A549 (cell line): ENCODE results near the gene ANXA6. TPM values are rescaled to one million over a fixed set of nuclear protein-coding genes. Genes with fewer than 3 reads are reported as not detected.
A peak's percentile ranks its signal among the peaks of the same experiment; 100 is the strongest.

Experiments used
- ATAC-seq, 2 experiments: fragments of 200-7000 bp in 1 of 2; fragments of >200 bp in 1 of 2; cut with Nextera tagmentation in 1 of 2; cut with Tn5 transposase in 1 of 2; 3 replicates each; pipeline versions ENCODE4 v1.8.0 to v1.9.1; 2018 to 2020; ENCODE audit warnings: mild to moderate bottlenecking in 1 of 2, moderate library complexity in 1 of 2
- CTCF ChIA-PET: fragments of 300-600 bp; sonication (Branson Sonifier 250); formaldehyde crosslinking; extraction: SDS; loops from one replicate; lab custom pipeline; 2021; ENCODE audit warnings: antibody characterized with exemption, inconsistent platforms; lab: Yijun Ruan, JAX
- POLR2A ChIA-PET: fragments of 350-600 bp; formaldehyde crosslinking; extraction: SDS; loops from one replicate; lab custom pipeline; 2021; ENCODE audit warnings: antibody characterized with exemption, inconsistent platforms; lab: Yijun Ruan, JAX
- DNase-seq, 2 experiments: peaks; one replicate each; pipeline versions ENCODE4 v3.0.0 to v3.0.0-alpha.2; 2011 to 2016; ENCODE audit warnings: low read depth in 1 of 2, low spot score in 1 of 2
- FAIRE-seq: peaks from 2 replicates; lab custom pipeline; 2011; peaks lifted over from hg19 to GRCh38; lab: Jason Lieb, UNC
- H3K27ac ChIP-seq, 2 experiments: fragments of >200 bp; sonication (Bioruptor Twin); formaldehyde crosslinking; 3 replicates each; pipeline ENCODE4 v1.5.1; 2016 to 2017
- H3K4me1 ChIP-seq: fragments of >200 bp; sonication (Bioruptor Twin); formaldehyde crosslinking; 3 replicates; pipeline ENCODE4 v1.6.1; 2016
- H3K4me2 ChIP-seq: fragments of >200 bp; sonication (Bioruptor Twin); formaldehyde crosslinking; 3 replicates; pipeline ENCODE4 v1.6.1; 2016
- H3K4me3 ChIP-seq: fragments of >200 bp; sonication (Bioruptor Twin); formaldehyde crosslinking; 3 replicates; pipeline ENCODE4 v1.5.1; 2016
- H3K9me3 ChIP-seq: fragments of >200 bp; sonication (Bioruptor Twin); formaldehyde crosslinking; 3 replicates; pipeline ENCODE4 v1.6.1; 2016
- BCL3 ChIP-seq: fragments of >200 bp; sonication (Bioruptor Twin); formaldehyde crosslinking; IDR thresholded peaks from 3 replicates; pipeline ENCODE4 v1.6.1; 2016
- E2F6 ChIP-seq: IDR thresholded peaks from 2 replicates; pipeline ENCODE4 v1.6.1; 2012; ENCODE audit warnings: low read depth, borderline replicate concordance
- EHMT2 ChIP-seq: fragments of 200-600 bp; sonication (generic); IDR thresholded peaks from 2 replicates; pipeline ENCODE4 v1.6.1; 2016; ENCODE audit warnings: antibody characterized with exemption, low read depth, mild to moderate bottlenecking, moderate library complexity
- EP300 ChIP-seq, 2 experiments: fragments of >200 bp; sonication (Bioruptor Twin); formaldehyde crosslinking; IDR thresholded peaks; 2 replicates in 1 of 2; 3 replicates in 1 of 2; pipeline ENCODE4 v1.6.1; 2016 to 2017
- FOSL2 ChIP-seq, 2 experiments: fragments of 450-650 bp in 1 of 2; fragments of >200 bp in 1 of 2; sonication (Bioruptor Twin) in 1 of 2; formaldehyde crosslinking; IDR thresholded peaks; 2 replicates each; pipeline versions ENCODE4 v1.5.0 to v1.6.1; 2016 to 2020; ENCODE audit warnings: mild to moderate bottlenecking in 1 of 2, moderate library complexity in 1 of 2
- HEYL ChIP-seq: fragments of 250-450 bp; sonication (Bioruptor Pico); IDR thresholded peaks from 2 replicates; pipeline ENCODE4 v1.8.0; 2021; ENCODE audit warnings: mild to moderate bottlenecking, moderate library complexity
- HOXA7 ChIP-seq: fragments of 250-450 bp; sonication (Bioruptor Pico); IDR thresholded peaks from 2 replicates; pipeline ENCODE4 v1.5.0; 2020; ENCODE audit warnings: mild to moderate bottlenecking, moderate library complexity
- HOXB13 ChIP-seq: fragments of 250-450 bp; sonication (Bioruptor Pico); IDR thresholded peaks from 2 replicates; pipeline ENCODE4 v1.5.0; 2020; ENCODE audit warnings: low read depth, mild to moderate bottlenecking, moderate library complexity
- JUNB ChIP-seq: fragments of >200 bp; sonication (Bioruptor Twin); formaldehyde crosslinking; IDR thresholded peaks from 2 replicates; pipeline ENCODE4 v1.6.1; 2016
- KDM5A ChIP-seq: fragments of 200-600 bp; sonication (generic); IDR thresholded peaks from 2 replicates; pipeline ENCODE4 v1.6.1; 2016; ENCODE audit warnings: antibody characterized with exemption, mild to moderate bottlenecking
- MAZ ChIP-seq: fragments of 150-350 bp; IDR thresholded peaks from 2 replicates; pipeline ENCODE4 v1.6.1; 2014; ENCODE audit warnings: antibody characterized with exemption, low read depth, low read length, borderline replicate concordance
- PHF8 ChIP-seq: fragments of 200-600 bp; sonication (generic); IDR thresholded peaks from 2 replicates; pipeline ENCODE4 v1.6.1; 2016; ENCODE audit warnings: low read depth, mild to moderate bottlenecking, antibody characterized with exemption, moderate library complexity, borderline replicate concordance
- POLR2AphosphoS2 ChIP-seq: conservative IDR thresholded peaks from 2 replicates; pipeline ENCODE4 v1.6.1; 2012; ENCODE audit warnings: low read length, improper control_type of control experiment, inconsistent platforms
- RARB ChIP-seq: fragments of 250-450 bp; sonication (Bioruptor Pico); IDR thresholded peaks from 2 replicates; pipeline ENCODE4 v1.8.0; 2021; ENCODE audit warnings: mild to moderate bottlenecking, moderate library complexity
- RNF2 ChIP-seq: fragments of 200-600 bp; sonication (generic); IDR thresholded peaks from 2 replicates; pipeline ENCODE4 v1.6.1; 2016; ENCODE audit warnings: low read depth, mild to moderate bottlenecking, antibody characterized with exemption, moderate library complexity, borderline replicate concordance
- SREBF2 ChIP-seq: fragments of 450-650 bp; IDR thresholded peaks from 2 replicates; pipeline ENCODE4 v1.6.1; 2014; ENCODE audit warnings: mild to moderate bottlenecking, moderate library complexity
- USF2 ChIP-seq: fragments of 450-650 bp; IDR thresholded peaks from 2 replicates; pipeline ENCODE4 v1.6.1; 2014; ENCODE audit warnings: antibody characterized with exemption
- ZFP36 ChIP-seq: fragments of 450-650 bp; IDR thresholded peaks from 2 replicates; pipeline ENCODE4 v1.6.1; 2014; ENCODE audit warnings: borderline replicate concordance; ENCODE audit not compliant: partially characterized antibody
- ZNF302 ChIP-seq: fragments of 250-450 bp; sonication (Bioruptor Pico); IDR thresholded peaks from 2 replicates; pipeline ENCODE4 v1.9.0; 2021; ENCODE audit warnings: inconsistent platforms, mild to moderate bottlenecking, moderate library complexity
- ZSCAN20 ChIP-seq: fragments of 250-450 bp; sonication (Bioruptor Pico); IDR thresholded peaks from 2 replicates; pipeline ENCODE4 v1.8.0; 2022; ENCODE audit warnings: mild to moderate bottlenecking, moderate library complexity
- WGBS: methylation state at CpG from one replicate; pipeline ENCODE4 v1.1.6; 2017; ENCODE audit errors: missing lambda C conversion rate; 5-methylcytosine and 5-hydroxymethylcytosine counted together
- polyA plus RNA-seq, 4 experiments: library from polyadenylated mRNA; depleted of rRNA in 3 of 4; stranded (reverse); fragments of >200 nt; fragmentation: RNase III in 1 of 4; extraction: RNeasy Plus Mini Kit Qiagen cat#74134 plus additional on column Dnase treatment in 1 of 4; gene quantifications; 2 replicates in 3 of 4; 3 replicates in 1 of 4; pipeline ENCODE4 v1.2.3, GENCODE V29; 2011 to 2017

Gene ANXA6
- polyA plus RNA-seq, 2 of the 4 experiments (the other 2 are of a cell fraction), result 32.4 to 53.0 TPM

GRCh38 chr5:151086192-151086869 is 71.2 kb downstream of the ANXA6 start:
- peak overlapping the region; percentile 91 to 98; a peak in 5 of 6 replicates for H3K27ac ChIP-seq

GRCh38 chr5:151085517-151086041 is 72.0 kb downstream of the ANXA6 start:
- ChIA-PET POLR2A (interaction anchor here (1.7 kb wide), 1 partner anchor 8 kb away, joined by 5 read pairs; no protein-coding TSS in a partner anchor), CTCF (interaction anchor here (1.2 to 7.7 kb wide), 5 partner anchors 10 to 79 kb away, joined by 3 to 113 read pairs (median 4); no protein-coding TSS in a partner anchor)
- H3K4me2 ChIP-seq, result peak overlapping the region; percentile 92

More at GRCh38 chr5:151086192-151086869, 71.2 kb downstream of the ANXA6 start:
- no peak for DNase-seq
- ATAC-seq, result no peak
- no peak for TF ChIP-seq RNF2
- no peak for TF ChIP-seq RARB (CRISPR knock-in tag)
- no peak for TF ChIP-seq ZFP36
- TF ChIP-seq BCL3, result no peak
- no peak for TF ChIP-seq EP300 (IDR thresholded peaks at IDR 0.05)
- TF ChIP-seq USF2, result no peak
- no peak for TF ChIP-seq ZNF302 (CRISPR knock-in tag)
- TF ChIP-seq FOSL2 (IDR thresholded peaks at IDR 0.05), result no peak
- TF ChIP-seq FOSL2 (CRISPR knock-in tag; IDR thresholded peaks at IDR 0.05), result no peak
- TF ChIP-seq HOXA7 (CRISPR knock-in tag), result no peak
- no peak for TF ChIP-seq E2F6
- TF ChIP-seq KDM5A, result no peak
- no peak for TF ChIP-seq SREBF2
- TF ChIP-seq MAZ, result no peak
- no peak for TF ChIP-seq HEYL (CRISPR knock-in tag)
- POLR2A ChIA-PET, result interaction anchor here (1.7 kb wide), 1 partner anchor 7 kb away, joined by 5 read pairs; no protein-coding TSS in a partner anchor
- no peak for FAIRE-seq
- Histone ChIP-seq H3K9me3 (no peaks in the 10 kb centered on the region), H3K4me2 (no peak overlapping the region; the same call in 2 of the 3 replicates), H3K4me1 (peaks cover 55% of the 10 kb centered on the region), H3K4me3 (no peak overlapping the region)
- CTCF ChIA-PET, result interaction anchor here (1.2 to 7.7 kb wide), 6 partner anchors 10 to 79 kb away, joined by 3 to 113 read pairs (median 6); no protein-coding TSS in a partner anchor
- 87% methylated on average over 6 of the region's 6 CpGs for WGBS

More at GRCh38 chr5:151085517-151086041, 72.0 kb downstream of the ANXA6 start:
- FAIRE-seq (no peak), ATAC-seq (peak in 1 of 2 experiments; percentile 5; a peak in 3 of 6 replicates), DNase-seq (peak in 1 of 2 experiments; percentile 57)
- no peak overlapping the region for H3K4me3 ChIP-seq
- 14% methylated on average over 9 of the region's 9 CpGs for WGBS
- H3K4me1 ChIP-seq, result peaks cover 55% of the 10 kb centered on the region
- no peak for TF ChIP-seq E2F6
- no peak for TF ChIP-seq EHMT2
- TF ChIP-seq JUNB, result no peak
- TF ChIP-seq HOXB13 (CRISPR knock-in tag), result no peak
- no peak for TF ChIP-seq RNF2
- no peak for TF ChIP-seq PHF8
- no peak for TF ChIP-seq ZSCAN20 (CRISPR knock-in tag)
- no peak for TF ChIP-seq POLR2AphosphoS2
- peak overlapping the region; percentile 91 to 98 for H3K27ac ChIP-seq
- no peaks in the 10 kb centered on the region for H3K9me3 ChIP-seq
